Left cardiac atrium (tissue), 4 donors: ENCODE data around the gene KLHL26. TPM values are rescaled to one million over a fixed set of nuclear protein-coding genes. Genes with fewer than 3 reads are reported as not detected.
"Not testable (repeated sequence)": the region's sequence is repeated elsewhere in the genome, so short reads cannot be mapped to it uniquely, and the experiment has no call there.

Experiments used
- ATAC-seq, 2 donors: fragments of 200-7000 bp; cut with Tn5 transposase; one replicate each; pipeline ENCODE4 v1.9.1; 2020; ENCODE audit warnings: mild to moderate bottlenecking in 2 of 2, moderate library complexity in 2 of 2
- DNase-seq: peaks from one replicate; pipeline ENCODE4 v3.0.0-alpha.2; 2020
- intact Hi-C, 2 donors: fragments of 100-400 bp; cut with DNase I; formaldehyde crosslinking; loops; one replicate each; pipeline versions ENCODE4 v1.14.1 to v1.15.1; 2022 to 2023
- long read RNA-seq: library from polyadenylated mRNA; unstranded; transcript quantifications from one replicate; pipeline ENCODE4 v2.0.0, GENCODE V29; 2021
- total RNA-seq, 2 donors: library from RNA; stranded (reverse); fragmentation: NEBNext Ultra II Directional; extraction: Animal tissue kit (Norgen Biotek cat#: 25700); gene quantifications; one replicate each; pipeline ENCODE4 v1.2.1, GENCODE V29; 2021
- donor health status: DM: no; HTN: yes; CAD: no.
- donor health status: DM: no; HTN: yes; CAD: no; lungs with severe emphysema.
- donor health status: DM: yes; HTN: yes; CAD: no.
- donor health status: Dilated cardiomyopathy.

Gene KLHL26
- total RNA-seq = 10 to 100 TPM in 1 of 2 donors, 1 to 10 TPM in 1; 7.8 to 10.2 TPM
- long read RNA-seq, full-length matches to known transcripts = 3 of 6 reads
- long read RNA-seq, partial matches to known transcripts = 0 of 6 reads
- long read RNA-seq, other reads (novel, unspliced or antisense) = 3 of 6 reads

DNA sequence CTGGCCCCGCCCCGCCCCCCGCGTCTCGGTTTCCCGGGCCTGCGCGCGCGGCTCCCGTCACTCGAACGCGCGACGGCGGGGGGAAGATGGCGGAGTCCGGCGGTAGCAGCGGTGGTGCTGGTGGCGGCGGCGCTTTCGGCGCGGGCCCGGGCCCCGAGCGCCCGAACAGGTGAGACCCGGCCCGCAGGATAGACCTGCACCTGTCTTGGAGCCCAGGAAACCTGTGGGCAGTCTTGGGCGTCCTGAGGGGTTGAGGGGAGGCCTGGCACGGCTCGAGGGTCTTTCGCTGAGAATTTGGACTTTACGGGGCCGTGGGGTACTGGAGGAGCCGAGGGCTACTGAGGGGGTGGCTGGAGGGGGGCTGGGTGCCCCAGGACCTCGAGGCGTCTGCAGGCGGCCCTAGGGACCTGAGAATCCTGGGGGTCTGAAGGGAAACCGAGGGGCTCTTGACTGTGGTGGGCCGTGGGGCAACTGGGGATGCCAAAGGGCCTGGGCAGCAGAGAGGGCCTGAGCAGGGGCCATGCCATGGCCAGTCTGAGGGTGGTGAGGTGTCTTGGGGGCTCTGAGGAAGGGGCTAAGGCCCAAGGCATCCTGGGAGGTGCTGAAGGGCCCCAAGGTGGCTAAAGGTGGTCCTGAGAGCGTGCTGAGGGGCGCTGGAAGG, at the start of gene KLHL26:
Gene KLHL26 (plus strand): TSS at position 60 of the 661 bp plus-strand sequence. CDS start 27 bp downstream, at position 87.
- ATAC-seq (no peak), DNase-seq (no peak)
- intact Hi-C loops = no loop called here

GRCh38 chr19:18587561-18587960, 49.3 kb upstream of the KLHL26 start:
- ATAC-seq (no peak), DNase-seq (no peak)
- intact Hi-C loops = no loop called here

DNA sequence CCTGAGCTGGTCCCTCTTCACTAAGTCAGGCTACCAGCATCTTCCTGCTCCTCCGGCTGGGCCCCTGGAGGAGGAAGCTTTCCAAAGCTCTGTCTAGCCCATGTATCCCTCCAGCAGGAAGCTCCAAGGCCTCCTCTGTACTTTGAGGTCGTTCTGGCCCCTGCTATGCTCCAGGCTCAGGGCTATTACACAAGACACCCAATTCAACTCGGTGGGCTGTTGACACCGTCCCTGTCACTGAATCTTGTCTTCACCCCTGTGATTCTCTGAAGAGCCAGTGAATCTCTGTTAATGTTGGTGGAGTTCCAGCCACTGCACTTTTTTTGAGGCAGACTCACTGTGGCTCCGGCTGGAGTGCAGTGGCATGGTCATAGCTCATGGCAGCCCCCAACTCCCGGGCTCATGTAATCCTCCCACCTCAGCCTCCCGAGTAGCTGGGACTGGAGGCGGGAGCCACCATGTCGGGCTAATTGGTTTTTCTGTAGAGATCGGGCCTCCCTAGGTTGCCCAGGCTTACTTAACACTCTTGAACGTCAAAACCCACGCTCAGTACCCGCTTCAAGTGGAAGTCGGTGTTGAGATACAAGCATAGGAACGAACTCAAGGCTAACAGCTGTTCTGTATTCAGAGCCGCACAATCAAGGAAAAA, 48.7 kb upstream of the KLHL26 start:
- DNase-seq = no peak
- intact Hi-C loops = no loop called here
- no peak for ATAC-seq

- ATAC-seq (peak; percentile 91 to 93), DNase-seq (peak; percentile 91)
- intact Hi-C loops = no loop called here
Measured at GRCh38 chr19:18588611-18589379, 48.0 kb upstream of the KLHL26 start, which contains the start of gene REX1BD. Gene REX1BD (plus strand): TSS chr19:18588798. CDS start chr19:18588802, 4 bp downstream.

- peak; percentile 77 for DNase-seq
- intact Hi-C loops = loop anchor here (5.0 kb wide), 3 partner anchors 83 to 258 kb away; no protein-coding TSS in a partner anchor
Measured at GRCh38 chr19:18589380-18590272, 47.2 kb upstream of the KLHL26 start.

DNA sequence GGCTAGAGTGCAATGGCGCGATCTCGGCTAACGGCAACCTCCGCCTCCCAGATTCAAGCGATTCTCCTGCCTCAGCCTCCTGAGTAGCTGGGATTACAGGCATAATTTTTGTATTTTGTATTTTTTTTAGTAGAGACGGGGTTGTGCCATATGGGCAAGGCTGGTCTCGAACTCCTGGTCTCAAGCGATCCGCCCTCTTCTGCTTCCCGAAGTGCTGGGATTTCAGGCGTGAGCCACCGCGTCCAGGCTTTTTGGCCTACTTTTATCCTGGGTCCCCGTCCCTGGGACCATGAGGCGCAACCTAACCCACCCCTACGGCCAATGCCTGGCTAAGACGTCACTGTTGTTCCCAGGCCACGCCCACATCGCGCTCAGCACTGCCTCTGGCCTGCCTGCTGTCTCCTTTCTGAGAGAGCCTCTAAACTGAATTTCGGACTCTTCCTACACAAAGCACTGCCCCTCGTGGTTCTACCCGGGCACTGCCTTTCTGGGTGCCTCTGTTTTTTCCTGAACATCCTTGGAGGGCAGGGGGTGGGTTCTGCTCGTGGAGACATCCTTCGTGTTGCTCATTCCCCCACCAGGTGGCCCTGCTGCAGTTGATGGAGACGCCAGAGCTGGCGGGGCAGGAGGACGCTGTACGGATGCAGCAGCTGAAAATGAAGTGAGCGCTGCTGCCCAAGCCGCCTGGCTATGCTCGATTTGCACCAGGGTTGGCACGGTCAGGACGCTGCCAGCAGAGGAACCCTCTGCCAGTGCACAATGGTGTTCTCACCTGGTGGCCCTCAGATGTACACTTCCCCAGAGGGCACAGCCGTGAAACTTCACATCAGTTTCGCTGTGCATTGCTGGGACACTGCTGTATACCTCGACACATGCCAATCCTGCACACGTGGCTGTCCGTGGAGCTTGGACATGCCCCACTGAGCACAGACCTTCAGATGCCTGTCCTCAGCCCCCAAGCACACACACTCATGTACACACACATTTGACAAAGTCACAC, 46.3 kb upstream of the KLHL26 start:
- DNase-seq (no peak), ATAC-seq (no peak)
- intact Hi-C loops = loop anchor here (5.0 kb wide), 3 partner anchors 82 to 257 kb away; no protein-coding TSS in a partner anchor

More at GRCh38 chr19:18589380-18590272, 47.2 kb upstream of the KLHL26 start:
- peak; percentile 71 to 72 for ATAC-seq

DNA sequence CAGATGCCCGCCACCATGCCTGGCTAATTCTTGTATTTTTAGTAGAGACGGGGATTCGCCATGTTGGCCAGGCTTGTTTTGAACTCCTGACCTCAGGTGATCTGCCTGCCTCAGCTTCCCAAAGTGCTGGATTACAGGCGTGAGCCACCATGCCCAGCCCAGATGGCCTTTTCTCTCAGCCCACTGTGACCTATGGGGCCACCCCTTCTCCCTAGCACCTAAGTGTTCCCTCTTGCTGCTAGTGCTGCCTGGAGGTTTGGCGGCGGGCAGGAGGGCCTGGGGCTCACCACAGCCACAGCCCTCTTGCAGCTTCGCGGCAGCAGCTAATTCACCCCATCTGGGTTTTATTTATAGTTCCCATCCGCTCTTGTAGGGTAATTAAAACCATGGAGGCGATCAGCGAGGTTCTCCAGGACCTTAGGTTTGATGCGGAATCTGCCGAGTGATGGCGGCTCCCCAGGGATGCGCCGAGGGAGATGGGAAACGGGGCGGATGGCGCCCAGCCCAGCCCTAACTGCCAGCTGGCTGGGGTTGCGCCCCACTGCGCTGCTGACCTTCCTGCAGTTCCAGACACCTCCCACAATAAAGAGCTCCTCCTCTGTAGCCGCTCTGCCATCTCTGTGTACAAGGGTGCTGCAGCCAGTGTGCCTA, 45.0 kb upstream of the KLHL26 start:
- intact Hi-C loops = loop anchor here (5.0 kb wide), 3 partner anchors 80 to 255 kb away; no protein-coding TSS in a partner anchor
- no peak for DNase-seq
- no peak for ATAC-seq

DNA sequence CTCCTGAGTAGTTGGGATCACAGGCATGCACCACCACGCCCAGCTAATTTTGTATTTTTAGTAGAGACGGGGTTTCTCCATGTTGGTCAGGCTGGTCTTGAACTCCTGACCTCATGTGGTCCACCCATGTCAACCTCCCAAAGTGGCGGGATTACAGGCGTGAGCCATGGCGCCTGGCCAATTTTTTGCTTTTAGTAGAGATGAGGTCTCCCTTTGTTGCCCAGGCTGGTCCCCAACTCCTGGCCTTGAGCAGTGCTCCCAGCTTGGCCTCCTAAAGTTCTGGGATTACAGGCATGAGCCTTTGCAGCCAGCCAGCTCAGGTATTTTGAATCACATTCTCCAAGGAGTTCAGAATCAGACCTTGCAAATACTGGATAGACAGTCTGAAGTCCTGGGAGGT, 44.1 kb upstream of the KLHL26 start:
- intact Hi-C loops = loop anchor here (5.0 kb wide), 3 partner anchors 80 to 255 kb away; no protein-coding TSS in a partner anchor
- DNase-seq, ATAC-seq: not testable (repeated sequence)

- no peak for ATAC-seq
- DNase-seq = no peak
- intact Hi-C loops = loop anchor here (5.0 kb wide), 3 partner anchors 79 to 254 kb away; no protein-coding TSS in a partner anchor
Measured at GRCh38 chr19:18593367-18594095, 43.3 kb upstream of the KLHL26 start.

- DNase-seq (peak; percentile 78), ATAC-seq (peak; percentile 71 to 72)
- intact Hi-C loops = loop anchor here (5.0 kb wide), 3 partner anchors 78 to 253 kb away; no protein-coding TSS in a partner anchor
Measured at GRCh38 chr19:18594096-18594823, 42.6 kb upstream of the KLHL26 start.

DNA sequence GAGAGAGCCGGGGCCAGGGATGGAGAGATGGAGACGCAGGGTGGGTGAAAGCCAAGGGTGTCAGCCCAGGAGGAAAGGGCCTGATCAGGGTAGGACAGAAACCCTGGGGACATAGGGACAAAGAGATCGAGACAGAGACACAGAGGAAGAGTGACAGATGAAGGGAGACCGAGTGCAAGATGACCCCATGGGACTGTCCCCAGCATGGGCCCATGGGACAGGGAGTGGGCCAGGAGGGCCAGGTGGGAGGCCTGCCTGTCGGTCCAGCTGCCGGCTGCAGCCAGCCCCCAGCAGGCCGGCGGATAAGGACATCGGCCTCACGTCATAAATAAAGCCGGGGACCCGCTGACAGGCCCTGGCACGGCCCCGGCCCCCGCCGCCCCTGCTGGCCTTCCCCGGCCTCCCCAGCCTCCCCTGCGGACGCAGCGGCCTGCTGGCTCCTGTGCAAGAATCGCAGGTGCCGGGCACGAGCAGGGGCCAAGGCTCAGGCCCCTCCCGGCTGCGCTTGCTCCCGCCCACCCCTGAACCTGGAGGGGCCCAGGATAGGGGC, 41.9 kb upstream of the KLHL26 start:
- DNase-seq (no peak), ATAC-seq (no peak)
- intact Hi-C loops = loop anchor here (5.0 kb wide), 3 partner anchors 77 to 252 kb away; no protein-coding TSS in a partner anchor

DNA sequence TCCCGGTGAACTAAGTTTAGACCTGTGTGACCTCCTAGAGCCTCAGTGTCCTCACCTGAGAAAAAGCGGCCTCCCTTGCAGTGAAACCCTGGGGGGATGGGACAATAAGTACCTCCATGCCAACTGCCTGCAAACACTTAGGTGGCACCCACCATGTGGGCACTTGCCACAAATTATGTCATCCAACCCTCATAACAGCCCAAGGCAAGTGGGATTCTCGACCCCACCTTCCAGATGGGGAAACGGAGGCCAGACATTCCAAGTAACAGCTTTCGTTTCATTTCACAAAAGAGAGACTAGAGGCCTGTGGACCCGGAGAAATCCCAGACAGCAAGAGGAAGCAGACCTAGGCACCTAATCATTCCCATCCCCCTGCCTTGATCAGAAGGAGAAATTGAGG, 41.4 kb upstream of the KLHL26 start:
- DNase-seq = no peak
- intact Hi-C loops = loop anchor here in 1 of 2 donors (5.0 kb wide), 1 partner anchor 252 kb away; no protein-coding TSS in a partner anchor

GRCh38 chr19:18596752-18597157, 40.1 kb upstream of the KLHL26 start:
- peak in 1 of 2 donors; percentile 57 for ATAC-seq
- intact Hi-C loops = loop anchor here in 1 of 2 donors (5.0 kb wide), 1 partner anchor 251 kb away; no protein-coding TSS in a partner anchor
- peak; percentile 68 for DNase-seq

More for the DNA sequence above, 41.4 kb upstream of the KLHL26 start:
- no peak for ATAC-seq
